ENCODE data around the gene SLC39A7. TPM values are rescaled to one million over a fixed set of nuclear protein-coding genes. Genes with fewer than 3 reads are reported as not detected.
A peak's percentile ranks its signal among the peaks of the same experiment; 100 is the strongest.

Gene SLC39A7
- total and polyA plus RNA-seq, 8 donors = 9.3 to 119 (median 61.2) TPM

DNA sequence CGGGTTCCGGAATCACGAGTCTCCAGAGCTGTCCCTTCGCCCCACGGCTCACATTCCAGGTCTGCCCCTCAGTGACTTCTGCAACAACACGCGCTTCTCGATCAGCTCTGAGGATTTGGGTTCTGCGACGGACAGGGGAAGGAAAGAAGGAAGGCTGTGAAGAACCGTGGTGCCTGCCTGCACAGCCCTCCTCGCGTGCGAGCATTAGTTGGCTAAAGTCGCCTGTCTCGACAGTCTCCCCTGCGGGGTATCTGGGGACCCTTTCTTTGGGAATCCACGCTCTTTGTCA, 47.9 kb downstream of the SLC39A7 start:
- Histone ChIP-seq H3K4me1 (peaks cover 22 to 40% (median 28%) of the 10 kb centered on the region in 4 donors), H3K4me3 (peak overlapping the region; percentile 45 to 61 (median 52)), H3K27me3 (no peaks in the 10 kb centered on the region), H3K27ac (peak overlapping the region; percentile 46 to 97 (median 95)), H3K36me3 (peaks cover 0 to 17% (median 16%) of the 10 kb centered on the region in 4 donors), H3K9me3 (no peaks in the 10 kb centered on the region)
- intact Hi-C loops (cut with DNase I; ENCODE audit: low total_unique reads) = loop anchor here (5.0 to 10.0 kb wide), 2 partner anchors 86 to 244 kb away; partner anchors contain the start of gene HLA-DOA
- DNase-seq = peak in 1 of 2 donors; percentile 26
- no peak for TF ChIP-seq POLR2AphosphoS5 (IDR thresholded peaks at IDR 0.05)
- TF ChIP-seq, protein P1, sequence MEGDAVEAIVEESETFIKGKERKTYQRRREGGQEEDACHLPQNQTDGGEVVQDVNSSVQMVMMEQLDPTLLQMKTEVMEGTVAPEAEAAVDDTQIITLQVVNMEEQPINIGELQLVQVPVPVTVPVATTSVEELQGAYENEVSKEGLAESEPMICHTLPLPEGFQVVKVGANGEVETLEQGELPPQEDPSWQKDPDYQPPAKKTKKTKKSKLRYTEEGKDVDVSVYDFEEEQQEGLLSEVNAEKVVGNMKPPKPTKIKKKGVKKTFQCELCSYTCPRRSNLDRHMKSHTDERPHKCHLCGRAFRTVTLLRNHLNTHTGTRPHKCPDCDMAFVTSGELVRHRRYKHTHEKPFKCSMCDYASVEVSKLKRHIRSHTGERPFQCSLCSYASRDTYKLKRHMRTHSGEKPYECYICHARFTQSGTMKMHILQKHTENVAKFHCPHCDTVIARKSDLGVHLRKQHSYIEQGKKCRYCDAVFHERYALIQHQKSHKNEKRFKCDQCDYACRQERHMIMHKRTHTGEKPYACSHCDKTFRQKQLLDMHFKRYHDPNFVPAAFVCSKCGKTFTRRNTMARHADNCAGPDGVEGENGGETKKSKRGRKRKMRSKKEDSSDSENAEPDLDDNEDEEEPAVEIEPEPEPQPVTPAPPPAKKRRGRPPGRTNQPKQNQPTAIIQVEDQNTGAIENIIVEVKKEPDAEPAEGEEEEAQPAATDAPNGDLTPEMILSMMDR (IDR thresholded peaks at IDR 0.05) = peak in 1 of 7 experiments; percentile 51
- 1% methylated on average over 18 of the region's 18 CpGs for WGBS, 5 donors

DNA sequence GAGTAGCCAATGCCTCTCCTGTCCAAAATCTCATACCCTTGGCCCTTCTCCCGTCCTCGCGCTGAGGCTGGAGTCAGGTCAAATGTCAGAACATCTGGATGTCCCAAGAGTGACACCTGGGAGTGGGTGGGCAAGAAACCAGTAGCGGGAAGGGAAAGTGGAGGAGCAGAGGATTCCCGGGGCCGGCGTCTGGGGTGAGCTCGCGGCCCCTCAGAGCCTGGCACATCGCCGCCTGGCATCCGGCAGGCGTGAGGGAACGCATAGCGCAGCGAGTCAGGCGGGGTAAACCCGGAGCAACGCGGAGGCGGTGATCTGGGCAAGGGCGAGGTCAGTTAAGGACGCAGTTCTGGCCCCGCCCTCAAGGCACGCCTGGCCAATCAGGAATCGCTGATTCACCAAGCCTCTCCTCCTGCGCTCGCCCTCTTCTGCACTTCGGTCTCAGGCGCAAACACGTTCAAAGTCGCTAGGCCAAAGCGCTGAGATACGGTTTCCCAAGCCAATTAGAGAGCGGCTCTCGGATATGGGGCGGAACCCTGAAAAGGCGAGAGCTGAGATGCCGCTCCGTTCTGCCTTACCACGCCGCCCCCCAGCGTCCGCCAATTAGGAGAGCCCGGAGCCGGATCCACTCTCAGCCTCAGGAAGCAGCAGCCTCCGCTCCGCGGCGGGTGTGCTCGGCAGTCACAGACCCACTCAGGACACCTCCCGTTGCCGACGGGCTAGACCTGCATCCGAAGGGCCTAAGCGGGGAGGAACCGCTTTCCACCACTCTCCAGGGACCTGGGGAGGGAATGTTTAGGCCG, 48.5 kb downstream of the SLC39A7 start:
- Histone ChIP-seq H3K4me3 (peak overlapping the region; percentile 45 to 61 (median 52)), H3K27ac (peak overlapping the region; percentile 90 to 97 (median 95)), H3K9me3 (no peaks in the 10 kb centered on the region), H3K27me3 (no peaks in the 10 kb centered on the region), H3K4me1 (peaks cover 22 to 40% (median 28%) of the 10 kb centered on the region in 4 donors), H3K36me3 (peaks cover 0 to 17% (median 16%) of the 10 kb centered on the region in 4 donors)
- 0% methylated on average over 26 to 58 of the region's 58 CpGs for WGBS, 5 donors
- TF ChIP-seq POLR2AphosphoS5 (IDR thresholded peaks at IDR 0.05) = peak; percentile 55 to 90 (median 89)
- TF ChIP-seq, protein P1 (IDR thresholded peaks at IDR 0.05) = no peak
- TF ChIP-seq EP300 (IDR thresholded peaks at IDR 0.05) = no peak
- peak in 2 of 4 donors; percentile 16 to 90 for TF ChIP-seq POLR2A (IDR thresholded peaks at IDR 0.05)
- peak; percentile 98 to 99 for DNase-seq
- intact Hi-C loops (cut with DNase I; ENCODE audit: low total_unique reads) = loop anchor here (5.0 to 10.0 kb wide), 2 partner anchors 87 to 244 kb away; partner anchors contain the start of gene HLA-DOA

DNA sequence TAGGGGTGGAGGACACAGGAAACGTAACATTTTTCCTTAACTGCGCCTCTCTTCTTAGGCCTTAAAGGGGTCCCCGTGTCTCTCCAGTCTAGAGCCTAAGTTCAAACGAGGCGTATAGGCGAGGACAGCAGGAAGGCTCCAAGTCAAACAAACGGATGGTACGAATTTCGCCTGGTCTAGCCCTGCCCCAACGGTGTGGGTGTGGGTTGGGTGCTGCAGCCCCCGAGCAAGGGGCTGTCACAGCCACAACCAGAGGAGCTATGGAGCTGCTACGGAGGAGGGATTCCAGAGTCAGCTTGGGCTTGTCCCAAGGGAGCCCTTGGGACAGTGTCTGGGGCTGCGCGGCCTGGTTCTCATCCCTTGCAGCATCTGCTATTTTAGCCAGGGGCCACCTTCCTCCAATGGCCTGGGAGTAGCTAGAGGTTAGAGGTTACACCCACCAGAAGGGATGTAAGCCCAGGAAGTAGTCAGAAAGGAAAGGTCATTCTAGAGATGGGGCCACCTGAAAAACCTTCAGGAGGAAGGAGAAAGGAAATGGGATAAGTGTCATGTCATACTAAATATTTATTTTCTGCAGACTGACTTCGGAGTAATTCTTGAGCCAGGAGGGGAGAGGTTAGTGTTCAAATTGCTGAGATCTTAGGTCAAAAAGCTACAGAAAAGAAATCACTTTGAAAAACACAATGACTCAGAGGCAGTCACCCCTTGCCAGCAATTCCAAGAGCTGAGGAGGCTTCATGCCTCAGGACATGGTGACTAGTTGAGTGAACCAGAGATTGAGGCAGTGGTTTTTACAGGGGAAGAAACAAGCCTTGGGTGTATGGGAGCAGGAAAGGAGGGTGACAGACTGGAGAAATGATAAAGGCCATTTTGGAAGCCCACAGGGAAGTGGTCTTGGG, 49.3 kb downstream of the SLC39A7 start:
- Histone ChIP-seq H3K4me3 (peak overlapping the region; percentile 45 to 61 (median 52)), H3K27me3 (no peaks in the 10 kb centered on the region), H3K9me3 (no peaks in the 10 kb centered on the region), H3K4me1 (peaks cover 22 to 40% (median 28%) of the 10 kb centered on the region in 4 donors), H3K27ac (peak overlapping the region; percentile 90 to 97 (median 95)), H3K36me3 (peaks cover 0 to 19% (median 18%) of the 10 kb centered on the region in 4 donors)
- WGBS, 5 donors = 10 to 18% (median 13%) methylated on average over 14 to 15 of the region's 15 CpGs
- intact Hi-C loops (cut with DNase I; ENCODE audit: low total_unique reads) = loop anchor here (5.0 to 10.0 kb wide), 2 partner anchors 88 to 245 kb away; partner anchors contain the start of gene HLA-DOA
- TF ChIP-seq POLR2A (IDR thresholded peaks at IDR 0.05) = no peak
- TF ChIP-seq, protein P1 (IDR thresholded peaks at IDR 0.05) = no peak
- no peak for TF ChIP-seq EP300 (IDR thresholded peaks at IDR 0.05)
- no peak for DNase-seq

DNA sequence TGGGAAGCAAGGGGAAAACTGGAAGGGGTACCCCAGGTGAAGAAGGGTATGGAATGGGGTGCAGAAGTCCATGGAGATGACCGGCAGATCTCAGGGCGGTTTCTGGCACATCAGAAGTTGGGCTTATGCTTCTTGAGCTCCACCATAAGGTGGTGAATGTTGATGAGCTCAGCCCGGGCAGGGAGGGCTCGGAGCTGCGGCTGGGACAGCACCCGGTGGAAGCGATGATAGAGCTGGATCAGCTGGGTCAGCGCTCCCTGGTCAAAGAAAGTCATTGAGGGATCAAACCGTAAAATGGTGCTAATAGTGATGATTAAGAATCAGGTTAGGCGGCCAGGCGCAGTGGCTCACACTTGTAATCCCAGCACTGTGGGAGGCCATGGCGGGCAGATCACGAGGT, 50.1 kb downstream of the SLC39A7 start:
- H3K27ac ChIP-seq = peak overlapping the region in 4 of 5 donors; percentile 90 to 97 (median 96)
- WGBS, 5 donors = 93 to 98% (median 96%) methylated on average over 13 of the region's 13 CpGs

More for the DNA sequence above, 50.1 kb downstream of the SLC39A7 start:
- Histone ChIP-seq H3K9me3 (no peaks in the 10 kb centered on the region), H3K27me3 (no peaks in the 10 kb centered on the region), H3K4me3 (no peak overlapping the region), H3K36me3 (peaks cover 0 to 26% (median 22%) of the 10 kb centered on the region in 4 donors), H3K4me1 (peaks cover 22 to 40% (median 28%) of the 10 kb centered on the region in 4 donors)
- TF ChIP-seq, protein P1 (IDR thresholded peaks at IDR 0.05) = no peak
- TF ChIP-seq POLR2A (IDR thresholded peaks at IDR 0.05) = no peak
- TF ChIP-seq POLR2AphosphoS5 (IDR thresholded peaks at IDR 0.05) = no peak
- TF ChIP-seq EP300 (IDR thresholded peaks at IDR 0.05) = no peak
- DNase-seq = no peak
- intact Hi-C loops (cut with DNase I; ENCODE audit: low total_unique reads) = no loop called here

Measured in stomach (tissue), 9 donors.